COLO668 (cell line): Measurements from ENCODE around the gene SLX4IP.
"Not testable (repeated sequence)": the region's sequence is repeated elsewhere in the genome, so short reads cannot be mapped to it uniquely, and the experiment has no call there.

Source experiments
- DNase-seq: peaks from one replicate; lab custom pipeline; 2025; ENCODE audit not compliant: unreplicated experiment; lab: John Stamatoyannopoulos, UW

The SLX4IP gene

DNA sequence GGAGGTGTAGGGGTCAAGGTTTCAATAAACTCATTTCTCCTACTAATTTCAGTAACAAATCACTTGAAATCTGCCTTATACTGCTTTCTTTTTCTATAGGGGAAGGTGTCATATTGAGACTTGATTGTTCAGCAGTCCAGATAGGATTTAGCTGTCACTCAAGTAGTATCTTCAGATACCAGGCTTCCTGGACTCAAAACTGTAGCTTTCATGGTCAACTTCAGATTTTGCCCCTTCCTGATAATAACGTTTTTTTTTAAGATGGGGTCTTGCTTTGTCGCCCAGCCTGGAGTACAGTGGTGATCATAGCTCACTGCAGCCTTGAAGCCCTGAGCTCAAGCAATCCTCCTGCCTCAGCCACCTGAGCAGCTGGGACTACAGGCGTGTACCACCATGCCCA lies 160.9 kb downstream of the SLX4IP start:
- no peak for DNase-seq

DNA sequence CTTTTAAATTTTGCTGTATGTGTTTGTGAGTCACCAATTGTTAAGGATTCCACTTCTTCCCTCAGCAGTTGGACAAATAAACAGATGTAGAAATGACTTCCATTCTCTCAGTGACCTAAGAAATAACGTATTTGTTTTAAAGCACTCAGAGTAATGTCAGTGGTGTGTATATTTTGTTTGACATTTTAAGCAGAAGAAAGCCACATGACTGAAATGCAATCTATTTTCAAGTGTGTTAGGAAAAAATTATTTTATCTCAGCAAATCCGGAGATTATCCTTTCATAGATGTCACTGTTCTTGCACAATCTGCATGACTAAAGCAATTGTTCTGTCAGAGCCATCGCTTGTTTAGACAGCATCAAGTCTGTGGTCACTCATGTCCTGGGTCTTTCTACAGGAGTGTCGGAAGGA lies 161.6 kb downstream of the SLX4IP start:
- DNase-seq, result no peak

DNA sequence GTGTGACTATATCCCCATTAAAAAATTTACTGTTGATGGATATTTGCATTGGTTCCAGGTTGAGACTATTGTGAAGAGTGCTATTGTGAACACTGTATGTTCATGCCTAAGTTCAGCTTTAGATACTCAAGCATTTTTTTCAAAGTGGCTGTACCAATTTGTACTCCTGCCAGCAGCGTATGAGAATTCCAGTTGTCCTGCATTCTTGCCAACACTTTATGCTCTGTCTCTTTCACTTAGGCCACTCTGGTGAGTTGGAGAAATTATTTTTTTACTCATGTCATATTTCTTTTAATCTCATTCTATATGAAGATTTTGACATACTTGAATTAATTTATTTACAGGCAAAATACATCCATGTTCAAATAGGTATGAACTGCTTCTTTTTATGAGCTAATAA lies 162.5 kb downstream of the SLX4IP start:
- no peak for DNase-seq

DNA sequence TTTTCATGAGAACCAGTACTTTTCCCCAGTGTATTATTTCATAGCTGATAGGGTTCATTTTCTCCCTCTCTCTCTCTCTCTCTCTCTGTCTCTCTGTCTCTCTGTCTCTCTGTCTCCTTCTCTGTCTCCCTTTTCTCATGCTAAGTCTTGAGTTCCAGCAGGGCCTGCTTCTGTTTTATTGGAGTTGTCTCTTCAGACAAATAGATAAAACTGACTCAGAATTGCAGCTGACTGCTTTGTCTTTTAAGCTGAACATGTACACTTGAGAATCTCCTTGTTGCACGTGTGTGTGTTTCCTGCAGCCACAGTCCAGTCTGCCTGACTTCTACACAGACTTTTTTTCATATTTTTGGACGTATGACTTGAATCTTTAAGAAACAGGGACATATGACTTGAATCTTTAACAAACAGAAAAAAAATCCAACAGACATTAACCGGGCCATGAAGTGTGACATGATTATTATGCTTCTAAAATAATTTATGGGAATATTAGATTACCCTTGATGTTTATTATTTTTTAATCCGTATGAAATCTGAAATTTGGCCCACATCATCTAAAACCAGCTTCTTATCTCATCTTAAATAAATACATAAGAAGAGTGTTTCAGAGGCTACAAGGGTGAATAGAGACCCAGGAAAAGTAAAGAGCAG lies 167.2 kb downstream of the SLX4IP start:
- no peak for DNase-seq

DNA sequence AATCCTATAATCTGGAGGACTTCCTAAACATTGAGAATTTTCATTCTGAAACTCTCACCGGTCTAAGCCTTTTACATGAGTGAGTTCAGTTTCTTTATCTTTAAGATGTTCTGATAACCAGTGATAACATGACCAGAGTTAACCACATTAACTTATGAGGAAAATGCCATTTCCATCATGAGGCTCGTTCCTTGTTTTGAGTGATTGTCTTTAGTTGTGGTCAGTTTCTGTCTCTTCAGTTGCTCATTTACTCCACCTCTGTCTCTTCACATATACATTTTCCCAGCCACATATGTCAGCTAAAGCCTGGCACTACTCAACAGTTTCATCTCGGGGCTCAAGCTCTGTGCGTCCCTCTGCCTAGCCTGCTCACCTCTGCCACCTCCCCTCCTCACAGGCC lies 168.3 kb downstream of the SLX4IP start:
- no peak for DNase-seq

DNA sequence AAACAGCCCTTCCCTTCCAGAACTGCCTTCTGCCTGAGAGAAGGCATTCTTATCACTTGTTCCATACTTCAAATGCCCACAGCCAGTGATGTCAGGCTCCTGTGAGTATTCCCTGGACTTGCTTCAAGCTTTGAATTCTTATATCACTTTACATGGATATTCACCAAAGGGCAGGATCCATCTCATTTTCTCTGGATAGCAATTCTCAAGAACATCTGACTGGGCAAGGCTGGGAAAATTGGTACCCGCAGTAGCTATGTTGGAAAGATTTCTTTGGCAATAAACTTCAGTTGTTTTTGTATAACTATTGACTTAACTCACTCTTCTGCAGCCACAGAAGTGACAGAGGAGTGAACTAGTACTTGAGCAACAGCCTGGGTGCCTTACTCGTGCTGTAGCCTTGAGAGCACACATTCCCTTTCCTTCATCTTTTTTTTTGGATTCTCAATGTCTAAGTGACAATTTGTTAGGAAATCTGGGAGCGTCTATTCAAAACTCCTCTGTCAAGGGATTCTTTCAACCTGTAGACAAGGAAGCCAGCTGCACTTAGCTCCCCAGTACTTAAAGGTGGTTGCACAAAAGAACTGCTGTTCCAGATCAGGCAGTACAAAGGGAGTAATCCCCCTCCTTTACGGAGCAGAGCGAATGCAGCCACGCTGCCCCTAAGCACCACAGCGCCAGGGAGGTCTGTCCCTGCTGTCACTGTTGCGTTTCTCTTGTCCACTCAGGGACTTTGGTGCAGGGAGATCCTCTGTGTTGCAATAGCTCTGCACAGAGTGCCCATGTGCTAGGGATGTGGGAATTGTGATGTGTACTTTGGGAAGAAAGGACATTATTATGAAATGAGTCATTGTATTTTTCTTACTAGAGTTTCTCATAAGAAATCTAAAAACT lies 169.1 kb downstream of the SLX4IP start:
- DNase-seq, result no peak

DNA sequence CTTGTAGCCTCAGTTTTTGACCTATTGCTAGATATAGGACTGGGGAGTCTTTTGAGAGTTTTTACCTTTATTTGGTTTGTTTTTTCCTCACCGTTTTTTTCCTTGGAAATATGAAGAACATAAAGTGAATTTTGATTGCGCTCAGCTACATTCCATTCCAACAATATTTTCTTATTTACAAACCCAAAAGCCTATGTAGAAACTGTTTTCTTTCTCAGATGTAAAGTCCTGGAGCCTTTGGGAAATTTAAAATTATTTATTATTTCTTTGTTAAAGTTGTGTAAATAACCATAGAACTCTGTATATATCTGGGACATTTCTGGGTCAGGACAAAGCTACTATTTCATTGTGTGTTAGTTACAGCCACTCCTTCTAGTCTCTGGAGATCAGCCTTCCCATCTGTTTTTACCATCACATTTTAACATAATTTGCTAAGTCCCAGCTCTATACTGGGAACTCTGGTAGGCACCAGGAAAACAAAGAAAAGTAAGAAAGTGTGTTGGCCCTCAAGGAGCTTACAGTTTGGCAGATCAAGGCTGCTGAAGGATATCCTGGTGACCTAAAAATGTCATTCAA lies 169.8 kb downstream of the SLX4IP start:
- DNase-seq, result no peak

DNA sequence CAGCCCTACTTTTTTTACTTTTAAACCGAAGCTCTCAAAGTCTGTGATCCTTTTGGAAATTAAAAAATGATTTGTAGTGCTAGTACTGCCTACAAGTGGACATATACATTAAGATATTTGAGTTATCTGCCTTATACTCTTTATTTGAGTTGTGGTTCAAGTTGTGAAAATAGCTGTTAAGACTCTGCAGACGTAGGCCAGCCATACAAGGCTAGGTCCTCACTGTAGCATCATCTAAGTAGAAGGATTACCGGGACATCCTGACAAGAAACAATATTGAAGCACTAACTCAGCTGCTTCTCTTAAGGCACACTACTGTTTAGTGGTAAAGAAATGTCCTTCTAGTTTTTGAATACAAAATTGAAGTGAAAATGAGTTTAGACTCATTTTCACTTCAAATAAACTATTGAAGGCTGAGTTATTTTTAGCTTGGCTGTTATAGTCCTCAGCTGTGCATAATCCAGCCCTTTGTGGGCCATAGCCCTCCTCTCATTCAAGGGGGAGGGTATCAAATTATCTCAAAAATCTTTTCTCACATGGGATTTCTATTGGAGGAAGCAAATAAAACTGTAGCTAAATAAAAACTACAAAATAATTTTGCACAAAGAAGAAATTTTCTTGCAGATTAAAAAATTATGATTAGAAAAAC lies 170.6 kb downstream of the SLX4IP start:
- no peak for DNase-seq

DNA sequence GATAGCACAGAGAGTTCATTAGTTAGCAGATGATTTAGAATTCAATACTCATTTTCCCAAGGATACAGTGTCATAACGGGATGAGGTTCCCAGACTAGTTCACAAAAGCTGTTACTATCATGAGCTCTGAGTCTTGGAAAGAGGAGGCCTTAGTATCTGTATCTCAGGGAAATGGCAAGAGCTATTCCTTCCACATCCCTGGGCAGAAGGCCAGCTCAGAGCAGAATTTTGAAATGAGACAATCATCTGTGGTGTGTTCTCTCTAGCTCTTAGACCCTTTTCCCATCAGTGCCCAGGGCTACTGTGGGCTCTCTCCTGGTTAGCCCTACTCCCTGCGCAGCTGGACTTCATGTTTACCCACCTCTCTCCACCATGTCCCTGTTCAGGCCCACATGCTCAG lies 174.2 kb downstream of the SLX4IP start:
- no peak for DNase-seq

DNA sequence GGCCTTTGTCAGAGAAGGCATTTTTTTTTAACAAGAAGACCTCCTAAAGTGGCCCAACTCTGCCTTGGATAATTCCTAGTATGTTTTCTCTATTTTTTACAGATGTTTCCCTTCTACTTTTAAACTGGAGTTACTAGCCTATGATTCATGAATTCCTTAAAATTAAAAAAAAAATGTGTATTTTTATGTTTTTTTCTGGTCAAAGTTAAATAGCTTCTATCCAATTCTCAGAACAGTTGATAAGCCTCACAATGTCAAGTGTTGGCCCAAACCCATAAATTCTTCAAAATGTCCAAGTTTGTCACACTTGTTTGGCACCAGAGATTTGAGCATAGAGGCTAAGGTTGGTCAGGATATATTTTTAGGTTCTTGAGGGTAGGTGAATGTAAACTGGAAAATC lies 174.7 kb downstream of the SLX4IP start:
- DNase-seq, result no peak

DNA sequence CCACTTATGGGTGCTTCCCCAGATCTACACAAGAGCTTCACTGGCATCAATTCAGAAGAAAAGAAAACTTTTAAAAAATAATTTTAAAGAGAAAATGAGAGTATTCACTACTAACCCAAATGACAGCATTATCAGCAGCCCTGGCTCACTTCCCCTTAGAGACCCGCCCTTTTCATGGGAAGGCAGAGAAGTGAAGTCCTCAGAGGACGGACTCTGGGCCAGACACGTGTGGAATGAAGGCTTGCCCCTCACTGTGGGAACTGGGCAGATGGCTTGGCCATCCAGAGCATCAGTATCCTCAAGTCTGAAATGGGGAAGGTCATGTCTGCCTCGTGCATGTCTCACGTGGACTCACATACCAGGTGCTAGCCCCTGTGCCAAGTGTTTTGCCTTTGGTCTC lies 175.1 kb downstream of the SLX4IP start:
- no peak for DNase-seq

DNA sequence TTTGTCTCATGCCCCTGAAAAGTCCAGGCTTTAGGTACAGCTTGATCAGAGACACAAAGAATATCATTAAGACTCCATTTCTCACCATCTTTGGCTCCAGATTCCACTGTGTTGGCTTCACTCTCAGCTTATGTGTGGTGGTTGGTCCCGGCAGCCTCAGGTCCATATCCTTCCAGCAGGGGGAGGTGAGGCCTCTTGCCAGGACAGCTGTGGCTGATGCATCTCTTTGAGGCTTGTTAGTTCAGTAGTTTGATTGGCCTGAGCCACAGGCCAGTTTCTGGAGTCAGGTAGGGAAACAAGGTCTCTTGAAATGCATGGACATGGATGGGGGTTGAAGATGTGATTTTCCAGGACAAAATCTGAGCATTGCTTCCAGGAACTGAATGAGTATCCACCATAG lies 176.3 kb downstream of the SLX4IP start:
- peak; percentile 27 for DNase-seq

DNA sequence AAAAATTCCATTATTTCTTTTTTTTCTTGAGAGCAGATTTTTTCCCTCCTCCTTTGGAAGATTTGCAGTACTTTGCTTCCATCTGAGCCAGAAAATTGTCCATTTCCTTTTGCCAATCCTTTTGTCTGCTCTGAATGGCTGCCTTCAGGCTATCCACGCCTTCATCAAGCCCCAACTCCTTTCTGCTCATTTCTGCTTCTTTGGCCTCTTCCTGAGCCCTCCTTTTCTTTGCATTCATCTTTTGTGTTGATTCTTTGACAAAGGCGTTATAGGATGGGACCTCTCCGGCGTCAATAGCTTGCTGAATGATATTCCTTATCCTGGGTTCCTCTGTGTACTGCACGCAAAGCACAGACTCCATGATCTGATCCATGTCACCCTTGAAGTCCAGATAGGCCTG lies 178.3 kb downstream of the SLX4IP start:
- not testable (repeated sequence) for DNase-seq

DNA sequence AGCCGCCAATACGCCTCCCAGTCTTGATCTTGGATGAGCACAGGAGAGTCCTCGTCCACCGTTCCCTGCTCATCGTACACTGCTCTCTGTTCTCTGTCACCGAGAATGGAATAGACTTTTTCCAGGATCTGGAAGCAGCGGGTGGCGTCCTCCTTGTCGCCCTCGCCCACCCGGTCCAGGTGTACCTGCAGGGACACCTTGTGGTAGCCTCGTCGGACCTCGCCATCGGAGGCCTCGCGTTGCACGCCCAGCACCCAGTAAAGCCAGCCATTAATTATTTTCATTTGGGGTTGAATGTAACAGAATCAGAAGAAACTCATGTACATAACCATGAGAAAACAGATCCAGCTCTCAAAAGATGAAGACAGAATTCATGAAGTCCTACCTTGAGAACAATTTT lies 178.8 kb downstream of the SLX4IP start:
- DNase-seq, result no peak

DNA sequence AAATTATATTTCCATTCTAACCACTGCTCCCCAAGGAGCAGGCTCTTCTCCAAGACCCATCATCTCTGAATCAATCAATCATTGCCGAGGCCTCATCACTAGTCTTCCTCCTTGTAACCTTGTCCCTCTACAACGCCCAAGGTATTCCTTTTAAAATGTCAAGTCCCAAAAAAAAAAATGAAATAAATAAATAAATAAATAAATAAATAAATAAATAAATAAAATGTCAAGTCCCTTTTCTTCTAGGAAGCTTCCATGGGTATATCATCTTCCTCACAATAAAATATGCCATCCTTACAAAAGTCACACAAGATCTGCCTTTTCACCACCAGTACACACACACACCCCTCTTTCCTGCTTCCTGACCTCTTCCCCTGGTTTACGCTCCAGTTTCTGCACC lies 181.1 kb downstream of the SLX4IP start:
- DNase-seq, result no peak

DNA sequence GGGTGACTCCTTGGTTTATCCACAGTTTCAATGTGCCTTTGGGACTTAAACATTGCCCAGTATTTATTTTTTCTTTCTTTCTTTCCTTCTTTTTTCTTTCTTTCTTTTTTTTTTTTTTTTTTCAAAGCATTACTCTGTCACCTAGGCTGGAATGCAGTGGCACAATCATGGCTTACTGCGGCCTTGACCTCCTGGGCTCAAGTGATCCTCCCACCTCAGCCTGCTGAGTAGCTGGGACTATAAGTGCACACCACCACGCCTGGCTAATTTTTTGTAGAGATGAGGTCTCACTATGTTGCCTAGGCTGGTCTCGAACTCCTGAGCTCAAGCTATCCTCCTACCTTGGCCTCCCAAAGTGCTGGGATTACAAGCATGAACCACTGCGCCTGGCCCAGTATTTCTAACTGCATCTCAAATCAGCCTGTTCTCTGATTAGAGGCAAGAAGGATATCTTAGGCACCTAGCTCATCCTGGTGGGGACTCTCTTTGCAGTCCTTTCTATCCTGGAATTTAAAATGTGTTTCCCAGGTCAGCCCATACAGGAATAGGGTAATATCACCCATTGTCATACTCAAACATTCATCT lies 182.5 kb downstream of the SLX4IP start:
- not testable (repeated sequence) for DNase-seq

DNA sequence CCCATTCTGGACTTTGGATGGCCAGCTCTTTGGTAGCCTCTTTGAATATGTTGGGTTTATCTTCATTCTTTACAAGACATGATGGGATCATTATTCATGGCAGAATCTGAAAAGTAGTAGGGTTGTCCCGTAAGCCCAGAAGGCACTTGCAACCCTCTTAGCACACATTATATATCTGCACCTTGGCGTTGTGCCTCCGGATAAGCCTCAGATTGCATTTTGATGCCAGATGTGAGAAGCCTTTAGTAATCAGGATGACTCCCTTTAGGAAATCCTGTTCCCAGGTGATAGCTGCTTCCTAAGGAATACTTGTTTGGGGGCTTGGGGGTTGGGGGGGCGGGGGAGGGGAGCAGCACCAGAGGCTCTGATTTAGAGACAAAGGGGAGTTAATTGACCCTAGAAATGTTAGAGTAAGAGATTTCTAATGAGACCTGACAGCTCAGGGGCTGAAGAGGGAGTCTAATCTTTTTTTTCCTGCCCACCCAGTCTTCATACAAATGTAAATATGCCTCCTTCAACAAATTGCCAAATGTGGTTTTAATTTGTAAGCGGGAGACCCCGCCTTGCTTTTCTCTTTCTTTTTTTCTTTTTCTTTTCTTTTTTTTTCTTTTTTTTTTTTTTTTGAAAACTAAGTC lies 183.6 kb downstream of the SLX4IP start:
- no peak for DNase-seq

DNA sequence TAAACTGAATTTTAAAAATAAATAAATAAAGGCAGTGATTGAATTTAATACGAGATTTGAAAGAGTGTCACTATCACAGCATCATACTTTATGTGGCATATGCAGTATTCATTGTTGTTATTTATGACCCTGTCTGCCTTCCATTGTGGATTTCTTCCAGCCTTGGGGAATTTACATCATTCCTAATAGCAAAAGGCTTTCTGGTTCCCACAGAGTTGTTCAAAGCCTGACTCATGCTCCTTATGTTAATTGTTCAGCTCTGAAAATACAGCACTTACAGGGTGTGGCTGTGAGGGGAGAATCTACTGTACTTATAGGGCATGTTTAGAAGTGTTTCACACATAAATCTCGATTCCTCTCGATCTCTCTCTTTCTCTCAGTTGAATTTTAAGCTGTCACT lies 184.3 kb downstream of the SLX4IP start:
- DNase-seq, result no peak

DNA sequence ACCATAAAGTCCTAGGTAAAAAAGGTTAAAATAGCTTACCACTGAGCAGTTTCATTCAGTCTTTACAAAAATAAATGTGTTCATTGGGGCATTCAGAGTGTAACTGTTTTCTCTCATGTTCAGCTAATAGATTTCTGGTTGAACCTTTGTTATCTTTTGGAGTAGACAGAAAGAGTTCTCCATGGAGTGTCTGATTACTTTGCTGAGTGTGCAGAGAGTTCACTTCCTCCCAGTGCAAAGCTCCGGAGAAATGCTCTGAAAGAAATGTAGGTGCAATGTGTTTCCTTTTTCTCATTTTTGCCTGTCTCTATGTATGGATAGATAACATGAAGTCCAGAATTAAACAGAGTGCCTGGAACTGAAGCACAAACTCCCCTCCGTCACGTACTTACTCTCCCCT lies 186.0 kb downstream of the SLX4IP start:
- no peak for DNase-seq

DNA sequence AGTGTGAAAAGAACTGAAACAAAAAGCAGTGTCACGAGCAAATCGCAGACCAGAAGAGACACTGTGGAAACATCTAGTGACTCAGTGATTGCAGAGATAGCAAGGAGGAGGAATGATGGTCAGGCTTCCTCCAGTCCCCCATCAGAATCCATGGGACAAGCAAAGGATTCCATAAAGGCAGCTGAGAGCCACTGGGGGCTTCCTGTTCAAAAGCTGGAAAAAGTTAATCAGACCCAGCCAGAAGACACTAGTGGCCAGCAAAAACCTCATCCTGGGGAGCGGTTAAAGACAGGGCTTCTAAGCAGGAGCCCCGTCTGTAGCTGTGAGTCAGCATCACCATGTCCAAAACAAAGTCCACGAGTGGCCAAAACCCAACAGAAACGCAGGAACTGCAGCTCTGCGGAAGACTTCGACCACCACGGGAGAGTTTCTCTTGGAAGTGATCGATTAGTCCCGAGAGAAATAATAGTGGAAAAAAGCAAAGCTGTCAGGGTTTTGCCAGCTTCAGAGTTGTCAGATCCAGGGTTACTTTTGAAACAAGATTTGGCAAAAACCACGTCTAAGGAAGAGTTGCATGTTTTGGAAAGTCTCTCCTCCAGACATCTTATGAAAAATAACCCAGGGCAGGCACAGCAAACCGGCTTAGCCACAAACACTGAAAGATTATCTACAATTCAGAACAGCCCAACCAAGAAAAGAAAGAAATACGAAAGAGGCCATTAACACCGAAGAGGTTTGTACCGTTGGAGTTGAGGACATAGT lies 187.7 kb downstream of the SLX4IP start:
- DNase-seq, result no peak
